ENCODE measurements around the gene STMND1. TPM values are rescaled to one million over a fixed set of nuclear protein-coding genes. Genes with fewer than 3 reads are reported as not detected.

The STMND1 gene
- total RNA-seq, 1 experiment from 2014 or later, result 0.26 TPM

DNA sequence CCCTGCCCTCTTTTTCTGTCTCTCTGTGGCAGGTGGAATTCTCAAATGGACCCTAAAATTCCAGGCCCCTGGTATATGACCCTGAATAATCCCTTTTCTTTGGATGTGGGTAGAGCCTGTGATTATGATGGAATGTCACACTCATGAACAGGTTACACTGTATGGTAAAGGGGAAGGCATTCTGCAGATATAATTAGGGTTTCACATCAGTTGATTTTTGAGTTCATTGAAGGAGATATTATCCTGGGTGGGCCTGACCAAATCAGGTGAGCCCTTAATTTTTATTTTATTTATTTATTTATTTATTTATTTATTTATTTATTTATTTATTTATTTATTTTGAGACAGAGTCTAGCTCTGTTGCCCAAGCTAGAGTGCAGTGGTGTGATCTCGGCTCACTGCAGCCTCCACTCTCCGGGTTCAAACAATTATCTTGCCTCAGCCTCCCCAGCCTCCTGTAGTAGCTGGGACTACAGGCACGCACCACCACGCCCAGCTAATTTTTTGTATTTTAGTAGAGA is 13.7 kb upstream of the STMND1 start:
- Histone ChIP-seq H3F3A (ENCODE audit: insufficient read depth, low read depth) (no peaks in the 10 kb centered on the region), H3K4me3 (no peak overlapping the region), H2AFZ (no peak overlapping the region), H3K9me3 (ENCODE audit: insufficient read depth, low read depth) (no peaks in the 10 kb centered on the region), H3K36me3 (ENCODE audit: low read depth) (no peaks in the 10 kb centered on the region), H3K27ac (no peak overlapping the region), H3K27me3 (ENCODE audit: insufficient read depth, low read depth) (no peaks in the 10 kb centered on the region), H3K9me2 (ENCODE audit: insufficient read depth) (no peaks in the 10 kb centered on the region), H3K4me1 (replicated peaks; ENCODE audit: insufficient read depth) (no peaks in the 10 kb centered on the region), H4K20me1 (ENCODE audit: insufficient read depth) (no peaks in the 10 kb centered on the region), H3K79me2 (ENCODE audit: low read depth) (no peaks in the 10 kb centered on the region), H3K4me2 (no peak overlapping the region)
- DNase-seq, result no peak
- intact Hi-C loops (cut with micrococcal nuclease; ENCODE audit: unreplicated experiment), result loop anchor here (5.0 to 10.0 kb wide), 2 partner anchors 573 to 686 kb away; no protein-coding TSS in a partner anchor
- TF ChIP-seq CTCF (conservative IDR thresholded peaks at IDR 0.05) (no peak), EZH2 (IDR thresholded peaks at IDR 0.05; ENCODE audit: low read depth) (no peak)
- POLR2A ChIA-PET (ENCODE audit: unreplicated experiment), result interaction anchor here (0.7 kb wide), 1 partner anchor 24 kb away, joined by 3 read pairs; no protein-coding TSS in a partner anchor
- no TSS peak for BruUV-seq (replicated peaks)
- CTCF ChIA-PET, result interaction anchor here (1.2 kb wide), 1 partner anchor 11 kb away, joined by 3 read pairs; no protein-coding TSS in a partner anchor

GRCh38 chr6:17091122-17091521 is 10.7 kb upstream of the STMND1 start:
- BruUV-seq (replicated peaks), result no TSS peak
- intact Hi-C loops (cut with micrococcal nuclease; ENCODE audit: unreplicated experiment), result loop anchor here (10.0 kb wide), 2 partner anchors 856 to 1396 kb away; partner anchors contain the start of gene GMPR

GRCh38 chr6:17093686-17094085 is 8.2 kb upstream of the STMND1 start:
- Histone ChIP-seq H3K27ac (no peak overlapping the region), H3K36me3 (ENCODE audit: low read depth) (no peaks in the 10 kb centered on the region), H3K4me3 (no peak overlapping the region), H3K79me2 (ENCODE audit: low read depth) (no peaks in the 10 kb centered on the region), H2AFZ (no peak overlapping the region), H3K9me2 (ENCODE audit: insufficient read depth) (no peaks in the 10 kb centered on the region), H3K9me3 (ENCODE audit: insufficient read depth, low read depth) (no peaks in the 10 kb centered on the region), H3K4me2 (no peak overlapping the region), H3F3A (ENCODE audit: insufficient read depth, low read depth) (0 out of 2 replicates have a peak, but pooled peaks cover 4% of the 10 kb centered on the region), H3K27me3 (ENCODE audit: insufficient read depth, low read depth) (no peaks in the 10 kb centered on the region), H4K20me1 (ENCODE audit: insufficient read depth) (no peaks in the 10 kb centered on the region), H3K4me1 (replicated peaks; ENCODE audit: insufficient read depth) (0 out of 2 replicates have a peak, but pooled peaks cover 4% of the 10 kb centered on the region)
- DNase-seq, result peak in 1 of 2 experiments; percentile 23
- POLR2A ChIA-PET (ENCODE audit: unreplicated experiment), result no interaction called here
- CTCF ChIA-PET, result no interaction called here
- TF ChIP-seq EZH2 (IDR thresholded peaks at IDR 0.05; ENCODE audit: low read depth) (no peak), CTCF (conservative IDR thresholded peaks at IDR 0.05) (peak; percentile 57)
- intact Hi-C loops (cut with micrococcal nuclease; ENCODE audit: unreplicated experiment), result loop anchor here (10.0 kb wide), 2 partner anchors 859 to 1399 kb away; partner anchors contain the start of gene GMPR
- BruUV-seq (replicated peaks), result no TSS peak

More at GRCh38 chr6:17091122-17091521, 10.7 kb upstream of the STMND1 start:
- H3K9me3 ChIP-seq (ENCODE audit: insufficient read depth, low read depth), result no peaks in the 10 kb centered on the region
- no peaks in the 10 kb centered on the region for H3K27me3 ChIP-seq (ENCODE audit: insufficient read depth, low read depth)
- TF ChIP-seq EZH2 (IDR thresholded peaks at IDR 0.05; ENCODE audit: low read depth), result no peak
- TF ChIP-seq CTCF (conservative IDR thresholded peaks at IDR 0.05), result peak; percentile 63
- no peaks in the 10 kb centered on the region for H3K79me2 ChIP-seq (ENCODE audit: low read depth)
- no peaks in the 10 kb centered on the region for H3K36me3 ChIP-seq (ENCODE audit: low read depth)
- no peaks in the 10 kb centered on the region for H3K9me2 ChIP-seq (ENCODE audit: insufficient read depth)
- CTCF ChIA-PET, result interaction anchor here (0.7 kb wide), 1 partner anchor 244 kb away, joined by 3 read pairs; no protein-coding TSS in a partner anchor
- no peaks in the 10 kb centered on the region for H3K4me1 ChIP-seq (replicated peaks; ENCODE audit: insufficient read depth)
- H3K4me3 ChIP-seq, result no peak overlapping the region
- no peak overlapping the region for H3K4me2 ChIP-seq
- no peaks in the 10 kb centered on the region for H4K20me1 ChIP-seq (ENCODE audit: insufficient read depth)
- DNase-seq, result no peak
- H2AFZ ChIP-seq, result no peak overlapping the region
- H3K27ac ChIP-seq, result no peak overlapping the region
- 0 out of 2 replicates have a peak, but pooled peaks cover under 1% of the 10 kb centered on the region for H3F3A ChIP-seq (ENCODE audit: insufficient read depth, low read depth)
- POLR2A ChIA-PET (ENCODE audit: unreplicated experiment), result no interaction called here
